Right lobe of liver (tissue), 4 donors: Measurements from ENCODE around the gene ANKRD55.

Experiments
- CTCF ChIP-seq, 4 donors: fragments of 200-600 bp in 3 of 4; fragments of 450-650 bp in 1 of 4; IDR thresholded peaks; one replicate each; pipeline versions ENCODE4 v1.5.1 to v1.8.0; 2016 to 2022; ENCODE audit warnings: antibody characterized with exemption in 4 of 4, mild to moderate bottlenecking in 2 of 4
- POLR2A ChIP-seq: fragments of 450-650 bp; IDR thresholded peaks from one replicate; pipeline ENCODE4 v1.6.1; 2017; ENCODE audit warnings: antibody characterized with exemption, mild to moderate bottlenecking
- donor health status: DM: no; HTN: no; CAD: no.
- donor health status: DM: no; HTN: no; CAD: no.
- donor health status: DM: no; HTN: yes; CAD: no.

GRCh38 chr5:56108246-56108645 is 124.9 kb downstream of the ANKRD55 start:
- TF ChIP-seq CTCF (IDR thresholded peaks at IDR 0.05) (no peak), POLR2A (no peak)
